ENCODE results near the gene COMMD1.
"Not testable (repeated sequence)": the region's sequence is repeated elsewhere in the genome, so short reads cannot be mapped to it uniquely, and the experiment has no call there.

COMMD1 gene

DNA sequence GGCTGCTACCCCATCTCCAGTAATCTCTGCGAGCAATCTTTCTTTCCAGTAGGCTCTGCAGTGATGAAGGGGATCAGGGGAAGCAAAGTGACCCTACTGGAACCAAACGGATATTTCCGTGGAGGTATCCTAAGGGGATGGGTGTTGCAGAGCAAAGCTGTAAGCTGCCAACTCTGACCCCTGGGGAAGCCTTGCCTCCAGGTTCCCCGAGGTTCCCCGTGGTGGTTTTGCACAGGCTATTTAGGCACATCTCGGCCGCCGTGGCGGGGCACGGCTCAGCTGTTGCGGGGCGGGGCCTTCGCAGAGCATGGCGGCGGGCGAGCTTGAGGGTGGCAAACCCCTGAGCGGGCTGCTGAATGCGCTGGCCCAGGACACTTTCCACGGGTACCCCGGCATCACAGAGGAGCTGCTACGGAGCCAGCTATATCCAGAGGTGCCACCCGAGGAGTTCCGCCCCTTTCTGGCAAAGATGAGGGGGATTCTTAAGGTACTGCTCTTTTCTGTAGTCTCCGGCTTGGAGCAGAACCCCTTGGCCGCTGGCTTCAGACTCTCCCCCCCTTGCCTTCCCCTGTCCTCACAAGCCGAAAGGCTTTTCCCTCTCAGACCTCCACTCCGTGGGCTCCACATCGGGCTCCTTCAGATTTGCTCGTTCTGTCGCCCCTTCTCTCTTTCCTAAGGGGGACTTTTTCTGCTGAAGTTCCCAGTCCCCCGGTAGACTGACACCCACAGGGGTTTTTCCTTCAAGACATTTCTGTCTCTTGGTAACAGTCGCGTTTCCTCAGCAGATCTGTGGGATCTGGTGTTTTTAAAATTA, at the start of gene COMMD1:
Gene COMMD1 (plus strand): TSS at position 303 of the 814 bp plus-strand sequence. CDS start 5 bp downstream, at position 308.
- H3K9me3 ChIP-seq (replicated peaks; ENCODE audit: insufficient read depth, low read length), result no peaks in the 10 kb centered on the region
- H3K36me3 ChIP-seq (replicated peaks; ENCODE audit: insufficient read depth, low read length), result no peaks in the 10 kb centered on the region
- H3F3A ChIP-seq (ENCODE audit: insufficient read depth, low read length), result no peaks in the 10 kb centered on the region
- H4K20me1 ChIP-seq (ENCODE audit: insufficient read depth, low read length), result no peaks in the 10 kb centered on the region
- TF ChIP-seq, protein P1, sequence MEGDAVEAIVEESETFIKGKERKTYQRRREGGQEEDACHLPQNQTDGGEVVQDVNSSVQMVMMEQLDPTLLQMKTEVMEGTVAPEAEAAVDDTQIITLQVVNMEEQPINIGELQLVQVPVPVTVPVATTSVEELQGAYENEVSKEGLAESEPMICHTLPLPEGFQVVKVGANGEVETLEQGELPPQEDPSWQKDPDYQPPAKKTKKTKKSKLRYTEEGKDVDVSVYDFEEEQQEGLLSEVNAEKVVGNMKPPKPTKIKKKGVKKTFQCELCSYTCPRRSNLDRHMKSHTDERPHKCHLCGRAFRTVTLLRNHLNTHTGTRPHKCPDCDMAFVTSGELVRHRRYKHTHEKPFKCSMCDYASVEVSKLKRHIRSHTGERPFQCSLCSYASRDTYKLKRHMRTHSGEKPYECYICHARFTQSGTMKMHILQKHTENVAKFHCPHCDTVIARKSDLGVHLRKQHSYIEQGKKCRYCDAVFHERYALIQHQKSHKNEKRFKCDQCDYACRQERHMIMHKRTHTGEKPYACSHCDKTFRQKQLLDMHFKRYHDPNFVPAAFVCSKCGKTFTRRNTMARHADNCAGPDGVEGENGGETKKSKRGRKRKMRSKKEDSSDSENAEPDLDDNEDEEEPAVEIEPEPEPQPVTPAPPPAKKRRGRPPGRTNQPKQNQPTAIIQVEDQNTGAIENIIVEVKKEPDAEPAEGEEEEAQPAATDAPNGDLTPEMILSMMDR (IDR thresholded peaks at IDR 0.05; ENCODE audit: low read length), result no peak
- TF ChIP-seq EZH2 (optimal IDR thresholded peaks at IDR 0.05; ENCODE audit: low read depth, low read length) (no peak), EZH2phosphoT487 (IDR thresholded peaks at IDR 0.05; ENCODE audit: low read length) (no peak)
- peak within 1 kb of the TSS; percentile 62 for H3K9ac ChIP-seq (ENCODE audit: low read length)
- peaks cover 41% of the 10 kb centered on the region for H3K79me2 ChIP-seq (ENCODE audit: low read length)
- H3K4me3 ChIP-seq (ENCODE audit: low read length), result peak within 1 kb of the TSS; percentile 84
- H3K9me2 ChIP-seq (replicated peaks; ENCODE audit: insufficient read depth, low read length), result no peaks in the 10 kb centered on the region
- no peaks in the 10 kb centered on the region for H3K27me3 ChIP-seq (replicated peaks; ENCODE audit: insufficient read depth, low read length)
- peak within 1 kb of the TSS; percentile 80 for H3K4me2 ChIP-seq (ENCODE audit: low read depth, low read length)
- no peak within 1 kb of the TSS for H3K27ac ChIP-seq (ENCODE audit: low read length)
- peak; percentile 88 for DNase-seq
- H3K4me1 ChIP-seq (ENCODE audit: low read length), result peaks cover 7% of the 10 kb centered on the region; the same call in 1 of the 2 replicates
- peak within 1 kb of the TSS; percentile 90 for H2AFZ ChIP-seq (ENCODE audit: low read length)

DNA sequence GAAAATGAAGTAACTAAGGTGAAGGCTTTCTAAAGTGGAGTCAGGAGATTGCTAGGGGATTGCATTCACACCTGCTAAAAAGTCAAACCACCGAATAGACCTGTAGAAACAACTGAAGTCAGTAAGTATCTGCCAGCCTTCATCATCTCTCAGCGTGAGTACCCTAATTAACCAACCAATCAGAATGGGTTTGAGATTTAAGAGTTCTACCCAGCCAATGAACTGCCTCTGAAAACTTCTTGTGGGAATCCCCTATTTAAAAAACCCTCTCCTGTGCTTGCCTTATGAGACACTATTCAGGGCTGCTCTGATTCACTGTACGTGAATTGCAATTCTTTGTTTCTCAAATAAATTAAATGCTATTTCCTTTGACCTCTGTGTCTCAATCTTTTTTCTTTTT, 48.2 kb upstream of the COMMD1 start:
- Histone ChIP-seq H3K4me1 (ENCODE audit: low read length) (peaks cover 9% of the 10 kb centered on the region; the same call in 1 of the 2 replicates), H4K20me1 (ENCODE audit: insufficient read depth, low read length) (no peaks in the 10 kb centered on the region), H3K9ac (ENCODE audit: low read length) (no peak overlapping the region), H3K27me3 (replicated peaks; ENCODE audit: insufficient read depth, low read length) (no peaks in the 10 kb centered on the region), H3K36me3 (replicated peaks; ENCODE audit: insufficient read depth, low read length) (no peaks in the 10 kb centered on the region), H3K9me2 (replicated peaks; ENCODE audit: insufficient read depth, low read length) (no peaks in the 10 kb centered on the region), H3K9me3 (replicated peaks; ENCODE audit: insufficient read depth, low read length) (no peaks in the 10 kb centered on the region), H3K4me2 (ENCODE audit: low read depth, low read length) (no peak overlapping the region), H3F3A (ENCODE audit: insufficient read depth, low read length) (peaks cover 21% of the 10 kb centered on the region), H3K27ac (ENCODE audit: low read length) (no peak overlapping the region), H2AFZ (ENCODE audit: low read length) (no peak overlapping the region), H3K4me3 (ENCODE audit: low read length) (no peak overlapping the region), H3K79me2 (ENCODE audit: low read length) (no peaks in the 10 kb centered on the region)
- DNase-seq, result no peak
- no peak for TF ChIP-seq EZH2 (optimal IDR thresholded peaks at IDR 0.05; ENCODE audit: low read depth, low read length)
- no peak for TF ChIP-seq EZH2phosphoT487 (IDR thresholded peaks at IDR 0.05; ENCODE audit: low read length)

DNA sequence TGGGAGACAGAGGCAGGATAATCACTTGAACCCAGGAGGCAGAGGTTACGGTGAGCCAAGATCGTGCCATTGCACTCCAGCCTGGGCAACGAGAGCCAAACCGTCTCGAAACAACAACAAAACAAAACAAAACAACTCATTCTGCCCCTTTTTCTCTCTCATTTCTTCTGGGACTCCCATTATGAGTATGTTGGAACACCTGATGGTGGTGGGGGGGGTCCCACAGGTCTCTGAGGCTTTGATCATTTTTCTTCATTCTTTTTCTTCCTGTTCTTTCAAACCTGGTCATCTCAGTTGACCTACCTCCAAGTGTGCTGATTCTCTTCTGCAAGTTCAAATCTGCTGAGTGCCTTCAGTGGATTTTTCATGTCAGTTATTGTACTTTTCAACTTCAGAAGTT, 43.4 kb upstream of the COMMD1 start:
- no peak overlapping the region for H2AFZ ChIP-seq (ENCODE audit: low read length)
- H3K4me1 ChIP-seq (ENCODE audit: low read length), result no peaks in the 10 kb centered on the region
- no peaks in the 10 kb centered on the region for H4K20me1 ChIP-seq (ENCODE audit: insufficient read depth, low read length)
- H3K9me3 ChIP-seq (replicated peaks; ENCODE audit: insufficient read depth, low read length), result no peaks in the 10 kb centered on the region
- H3K9me2 ChIP-seq (replicated peaks; ENCODE audit: insufficient read depth, low read length), result no peaks in the 10 kb centered on the region
- no peaks in the 10 kb centered on the region for H3K36me3 ChIP-seq (replicated peaks; ENCODE audit: insufficient read depth, low read length)
- no peaks in the 10 kb centered on the region; the same call in 1 of the 2 replicates for H3F3A ChIP-seq (ENCODE audit: insufficient read depth, low read length)
- no peak overlapping the region for H3K9ac ChIP-seq (ENCODE audit: low read length)
- no peak for TF ChIP-seq EZH2phosphoT487 (IDR thresholded peaks at IDR 0.05; ENCODE audit: low read length)
- no peak for TF ChIP-seq EZH2 (optimal IDR thresholded peaks at IDR 0.05; ENCODE audit: low read depth, low read length)
- TF ChIP-seq, protein P1 (IDR thresholded peaks at IDR 0.05; ENCODE audit: low read length), result no peak
- H3K27me3 ChIP-seq (replicated peaks; ENCODE audit: insufficient read depth, low read length), result no peaks in the 10 kb centered on the region
- no peak for DNase-seq
- H3K79me2 ChIP-seq (ENCODE audit: low read length), result no peaks in the 10 kb centered on the region
- H3K4me2 ChIP-seq (ENCODE audit: low read depth, low read length), result no peak overlapping the region
- H3K27ac ChIP-seq (ENCODE audit: low read length), result no peak overlapping the region
- no peak overlapping the region for H3K4me3 ChIP-seq (ENCODE audit: low read length)

DNA sequence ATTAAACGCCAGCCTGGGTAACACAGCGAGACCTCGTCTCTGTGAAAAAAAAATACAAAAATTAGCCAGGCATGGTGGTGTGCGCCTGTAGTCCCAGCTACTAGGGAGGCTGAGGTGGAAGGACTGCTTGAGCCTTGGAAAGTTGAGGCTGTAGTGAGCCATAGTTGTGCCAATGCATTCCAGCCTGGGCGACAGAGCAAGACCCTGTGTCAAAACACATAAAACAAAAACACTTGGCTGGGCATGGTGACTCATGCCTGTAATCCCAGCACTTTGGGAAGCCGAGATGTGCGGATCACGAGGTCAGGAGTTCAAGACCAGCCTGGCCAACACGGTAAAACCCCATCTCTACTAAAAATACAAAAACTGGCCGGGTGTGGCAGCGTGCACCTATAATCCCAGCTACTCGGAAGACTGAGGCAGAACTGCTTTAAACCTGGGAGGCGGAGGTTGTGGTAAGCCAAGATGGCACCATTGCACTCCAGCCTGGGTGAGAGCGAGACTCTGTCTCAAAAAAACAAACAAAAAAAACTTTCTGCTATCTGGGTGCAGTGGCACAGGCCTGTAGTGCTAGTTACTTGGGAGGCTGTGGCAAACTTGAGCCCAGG, 38.9 kb upstream of the COMMD1 start:
- not testable (repeated sequence) for H3K4me2 ChIP-seq (ENCODE audit: low read depth, low read length); H2AFZ ChIP-seq (ENCODE audit: low read length); H3K79me2 ChIP-seq (ENCODE audit: low read length); H3K9ac ChIP-seq (ENCODE audit: low read length); H4K20me1 ChIP-seq (ENCODE audit: insufficient read depth, low read length); H3K9me2 ChIP-seq (replicated peaks; ENCODE audit: insufficient read depth, low read length); H3F3A ChIP-seq (ENCODE audit: insufficient read depth, low read length); H3K9me3 ChIP-seq (replicated peaks; ENCODE audit: insufficient read depth, low read length); H3K27me3 ChIP-seq (replicated peaks; ENCODE audit: insufficient read depth, low read length); H3K27ac ChIP-seq (ENCODE audit: low read length); H3K4me1 ChIP-seq (ENCODE audit: low read length); H3K4me3 ChIP-seq (ENCODE audit: low read length); DNase-seq
- peaks cover 12% of the 10 kb centered on the region for H3K36me3 ChIP-seq (replicated peaks; ENCODE audit: insufficient read depth, low read length)
